Stimulated activated CD8-positive, alpha-beta memory T cell treated with anti-CD3 and anti-CD28 coated beads, Interleukin-15, amount 100 ng/mL, for 4 hours (primary cell): Measurements from ENCODE around the gene ZGPAT.

ENCODE experiments used
- DNase-seq, 2 donors: peaks; one replicate each; pipeline ENCODE4 v3.0.0-alpha.2; 2020; ENCODE audit warnings: low read depth in 2 of 2

Gene ZGPAT

DNA sequence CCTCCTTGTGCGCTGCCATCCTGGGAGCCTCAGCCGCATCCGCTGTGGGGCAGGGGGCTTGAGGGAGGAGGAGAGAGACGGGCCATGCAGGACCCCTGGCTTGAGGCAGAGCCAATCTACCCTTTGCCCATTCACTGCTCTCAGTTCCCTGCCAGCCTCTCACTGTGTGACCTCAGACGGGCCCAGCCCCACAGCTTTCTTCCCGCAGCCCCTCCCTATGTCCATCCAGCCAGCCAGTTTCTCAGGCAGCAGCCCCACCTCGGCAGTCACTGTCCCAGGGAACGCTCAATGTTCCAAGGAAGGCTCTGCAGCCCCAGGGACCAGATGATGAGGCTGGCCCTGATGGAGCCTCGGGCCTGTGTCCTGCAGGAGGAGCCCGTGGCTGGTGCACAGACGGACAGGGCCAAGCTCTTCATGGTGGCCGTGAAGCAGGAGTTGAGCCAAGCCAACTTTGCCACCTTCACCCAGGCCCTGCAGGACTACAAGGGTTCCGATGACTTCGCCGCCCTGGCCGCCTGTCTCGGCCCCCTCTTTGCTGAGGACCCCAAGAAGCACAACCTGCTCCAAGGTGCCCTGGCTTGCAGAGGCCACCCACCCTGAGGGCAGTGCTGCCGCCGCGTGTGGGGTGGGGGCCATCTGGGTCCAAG, 15.3 kb upstream of the ZGPAT start:
- DNase-seq, result no peak

DNA sequence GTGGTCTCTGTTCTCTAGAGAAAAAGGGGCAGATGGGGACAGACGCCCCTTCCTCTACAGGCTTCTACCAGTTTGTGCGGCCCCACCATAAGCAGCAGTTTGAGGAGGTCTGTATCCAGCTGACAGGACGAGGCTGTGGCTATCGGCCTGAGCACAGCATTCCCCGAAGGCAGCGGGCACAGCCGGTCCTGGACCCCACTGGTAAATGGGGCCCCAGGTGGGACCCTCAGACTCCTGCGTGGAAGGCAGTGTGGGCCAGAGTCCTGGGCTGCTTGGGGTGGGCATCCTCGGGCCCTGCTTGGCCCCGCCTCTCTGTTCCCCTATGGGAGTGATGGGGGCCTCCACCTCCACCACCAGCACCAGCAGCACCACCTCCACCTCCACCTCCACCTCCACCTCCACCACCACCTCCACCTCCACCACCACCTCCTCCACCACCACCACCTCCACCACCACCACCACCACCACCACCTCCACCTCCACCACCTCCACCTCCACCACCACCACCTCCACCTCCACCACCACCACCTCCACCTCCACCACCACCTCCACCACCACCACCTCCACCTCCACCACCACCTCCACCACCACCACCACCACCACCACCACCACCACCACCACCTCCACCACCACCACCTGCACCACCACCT, 14.6 kb upstream of the ZGPAT start:
- no peak for DNase-seq

DNA sequence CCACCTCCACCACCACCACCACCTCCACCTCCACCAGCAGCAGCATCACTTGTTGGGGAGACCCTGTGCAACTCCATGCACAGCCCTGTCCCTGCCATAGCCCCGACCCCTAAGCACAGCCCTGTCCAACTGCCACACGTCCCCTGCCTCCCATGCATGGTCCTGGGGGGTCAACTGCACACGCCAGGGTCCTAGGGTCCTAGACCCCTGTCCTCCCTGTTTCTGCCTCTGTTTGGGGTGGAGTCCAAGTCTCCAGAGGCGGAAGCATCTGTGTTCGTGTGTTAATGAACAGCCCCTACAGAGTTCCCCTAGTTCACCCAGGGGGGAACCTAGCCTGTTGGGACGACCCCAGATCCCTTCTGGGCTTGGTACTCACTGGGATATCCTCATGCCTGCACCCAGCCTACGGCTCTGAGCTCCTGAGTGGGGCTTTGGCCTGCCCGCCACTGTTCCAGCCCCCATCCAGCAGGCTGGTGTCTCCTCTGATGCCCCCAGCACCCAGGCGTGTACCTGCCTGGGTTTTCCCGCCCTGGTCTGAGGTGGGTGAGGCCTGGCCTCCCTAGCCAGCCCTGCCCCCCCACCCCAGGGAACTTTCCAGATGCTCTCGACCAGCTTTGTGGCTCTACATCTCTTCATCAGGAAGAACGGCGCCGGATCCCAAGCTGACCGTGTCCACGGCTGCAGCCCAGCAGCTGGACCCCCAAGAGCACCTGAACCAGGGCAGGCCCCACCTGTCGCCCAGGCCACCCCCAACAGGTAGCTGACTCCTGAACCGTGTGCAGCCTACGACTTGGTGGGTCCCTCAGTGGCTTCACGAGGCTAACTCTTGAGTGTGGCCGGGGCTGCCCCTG, 13.9 kb upstream of the ZGPAT start:
- DNase-seq, result no peak

DNA sequence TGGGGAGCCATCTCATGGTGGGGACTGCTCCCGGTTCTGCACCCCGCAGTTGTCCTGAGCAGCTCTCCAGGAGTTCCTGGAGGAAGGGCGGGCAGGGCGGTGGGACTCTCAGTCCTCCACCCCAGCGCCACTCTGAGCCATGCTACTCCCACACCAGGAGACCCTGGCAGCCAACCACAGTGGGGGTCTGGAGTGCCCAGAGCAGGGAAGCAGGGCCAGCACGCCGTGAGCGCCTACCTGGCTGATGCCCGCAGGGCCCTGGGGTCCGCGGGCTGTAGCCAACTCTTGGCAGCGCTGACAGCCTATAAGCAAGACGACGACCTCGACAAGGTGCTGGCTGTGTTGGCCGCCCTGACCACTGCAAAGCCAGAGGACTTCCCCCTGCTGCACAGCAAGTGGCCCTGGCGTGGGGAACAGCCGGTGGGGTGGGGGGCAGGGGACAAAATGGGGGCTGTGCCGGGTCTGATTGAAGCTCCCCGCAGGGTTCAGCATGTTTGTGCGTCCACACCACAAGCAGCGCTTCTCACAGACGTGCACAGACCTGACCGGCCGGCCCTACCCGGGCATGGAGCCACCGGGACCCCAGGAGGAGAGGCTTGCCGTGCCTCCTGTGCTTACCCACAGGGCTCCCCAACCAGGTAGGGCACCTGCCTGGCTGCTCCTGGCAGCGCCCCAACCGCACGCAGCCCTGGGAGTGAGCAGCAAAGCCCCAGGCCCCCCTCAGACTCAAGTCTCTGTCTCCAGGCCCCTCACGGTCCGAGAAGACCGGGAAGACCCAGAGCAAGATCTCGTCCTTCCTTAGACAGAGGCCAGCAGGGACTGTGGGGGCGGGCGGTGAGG, 13.0 kb upstream of the ZGPAT start:
- no peak for DNase-seq

DNA sequence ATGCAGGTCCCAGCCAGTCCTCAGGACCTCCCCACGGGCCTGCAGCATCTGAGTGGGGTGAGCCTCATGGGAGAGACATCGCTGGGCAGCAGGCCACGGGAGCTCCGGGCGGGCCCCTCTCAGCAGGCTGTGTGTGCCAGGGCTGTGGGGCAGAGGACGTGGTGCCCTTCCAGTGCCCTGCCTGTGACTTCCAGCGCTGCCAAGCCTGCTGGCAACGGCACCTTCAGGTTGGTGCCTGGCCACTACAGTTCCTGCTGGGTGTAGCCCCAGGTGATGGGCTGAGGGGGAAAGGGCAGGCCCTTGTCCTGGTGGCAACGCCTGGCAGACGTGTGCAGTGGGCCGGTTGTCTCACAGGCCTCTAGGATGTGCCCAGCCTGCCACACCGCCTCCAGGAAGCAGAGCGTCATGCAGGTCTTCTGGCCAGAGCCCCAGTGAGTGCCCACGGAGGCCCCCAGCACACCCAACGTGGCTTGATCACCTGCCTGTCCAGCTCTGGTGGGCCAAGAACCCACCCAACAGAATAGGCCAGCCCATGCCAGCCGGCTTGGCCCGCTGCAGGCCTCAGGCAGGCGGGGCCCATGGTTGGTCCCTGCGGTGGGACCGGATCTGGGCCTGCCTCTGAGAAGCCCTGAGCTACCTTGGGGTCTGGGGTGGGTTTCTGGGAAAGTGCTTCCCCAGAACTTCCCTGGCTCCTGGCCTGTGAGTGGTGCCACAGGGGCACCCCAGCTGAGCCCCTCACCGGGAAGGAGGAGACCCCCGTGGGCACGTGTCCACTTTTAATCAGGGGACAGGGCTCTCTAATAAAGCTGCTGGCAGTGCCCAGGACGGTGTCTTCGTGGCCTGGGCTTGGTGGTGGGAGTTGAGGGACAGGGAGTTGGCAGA, 12.2 kb upstream of the ZGPAT start:
- DNase-seq, result no peak

DNA sequence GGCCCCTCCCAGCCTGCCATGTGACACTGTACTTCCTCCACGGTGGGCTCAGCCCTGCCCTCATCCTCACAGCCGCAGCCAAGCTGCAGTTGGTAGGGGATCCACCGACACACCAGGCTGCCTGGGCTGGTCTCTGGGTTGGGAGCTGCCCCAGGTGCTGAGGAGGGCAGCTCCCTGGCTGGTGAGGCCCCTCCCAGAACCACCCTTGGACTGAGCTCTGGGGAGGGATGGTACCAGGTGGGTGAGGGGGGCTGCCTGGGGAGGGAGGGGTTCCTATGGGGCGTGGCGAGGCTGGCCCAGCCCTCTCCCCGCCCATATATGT, 11.6 kb upstream of the ZGPAT start:
- DNase-seq, result no peak

DNA sequence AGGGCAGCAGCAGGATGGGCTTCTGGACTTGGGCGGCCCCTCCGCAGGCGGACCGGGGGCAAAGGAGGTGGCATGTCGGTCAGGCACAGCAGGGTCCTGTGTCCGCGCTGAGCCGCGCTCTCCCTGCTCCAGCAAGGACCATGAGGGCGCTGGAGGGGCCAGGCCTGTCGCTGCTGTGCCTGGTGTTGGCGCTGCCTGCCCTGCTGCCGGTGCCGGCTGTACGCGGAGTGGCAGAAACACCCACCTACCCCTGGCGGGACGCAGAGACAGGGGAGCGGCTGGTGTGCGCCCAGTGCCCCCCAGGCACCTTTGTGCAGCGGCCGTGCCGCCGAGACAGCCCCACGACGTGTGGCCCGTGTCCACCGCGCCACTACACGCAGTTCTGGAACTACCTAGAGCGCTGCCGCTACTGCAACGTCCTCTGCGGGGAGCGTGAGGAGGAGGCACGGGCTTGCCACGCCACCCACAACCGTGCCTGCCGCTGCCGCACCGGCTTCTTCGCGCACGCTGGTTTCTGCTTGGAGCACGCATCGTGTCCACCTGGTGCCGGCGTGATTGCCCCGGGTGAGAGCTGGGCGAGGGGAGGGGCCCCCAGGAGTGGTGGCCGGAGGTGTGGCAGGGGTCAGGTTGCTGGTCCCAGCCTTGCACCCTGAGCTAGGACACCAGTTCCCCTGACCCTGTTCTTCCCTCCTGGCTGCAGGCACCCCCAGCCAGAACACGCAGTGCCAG, 11.0 kb upstream of the ZGPAT start, which contains the start of gene TNFRSF6B:
TSS of gene TNFRSF6B (plus strand) at position 25 of the 729 bp plus-strand sequence. CDS start at position 141, 116 bp downstream.
- DNase-seq, result no peak

DNA sequence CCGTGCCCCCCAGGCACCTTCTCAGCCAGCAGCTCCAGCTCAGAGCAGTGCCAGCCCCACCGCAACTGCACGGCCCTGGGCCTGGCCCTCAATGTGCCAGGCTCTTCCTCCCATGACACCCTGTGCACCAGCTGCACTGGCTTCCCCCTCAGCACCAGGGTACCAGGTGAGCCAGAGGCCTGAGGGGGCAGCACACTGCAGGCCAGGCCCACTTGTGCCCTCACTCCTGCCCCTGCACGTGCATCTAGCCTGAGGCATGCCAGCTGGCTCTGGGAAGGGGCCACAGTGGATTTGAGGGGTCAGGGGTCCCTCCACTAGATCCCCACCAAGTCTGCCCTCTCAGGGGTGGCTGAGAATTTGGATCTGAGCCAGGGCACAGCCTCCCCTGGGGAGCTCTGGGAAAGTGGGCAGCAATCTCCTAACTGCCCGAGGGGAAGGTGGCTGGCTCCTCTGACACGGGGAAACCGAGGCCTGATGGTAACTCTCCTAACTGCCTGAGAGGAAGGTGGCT, 10.4 kb upstream of the ZGPAT start:
- DNase-seq, result no peak

DNA sequence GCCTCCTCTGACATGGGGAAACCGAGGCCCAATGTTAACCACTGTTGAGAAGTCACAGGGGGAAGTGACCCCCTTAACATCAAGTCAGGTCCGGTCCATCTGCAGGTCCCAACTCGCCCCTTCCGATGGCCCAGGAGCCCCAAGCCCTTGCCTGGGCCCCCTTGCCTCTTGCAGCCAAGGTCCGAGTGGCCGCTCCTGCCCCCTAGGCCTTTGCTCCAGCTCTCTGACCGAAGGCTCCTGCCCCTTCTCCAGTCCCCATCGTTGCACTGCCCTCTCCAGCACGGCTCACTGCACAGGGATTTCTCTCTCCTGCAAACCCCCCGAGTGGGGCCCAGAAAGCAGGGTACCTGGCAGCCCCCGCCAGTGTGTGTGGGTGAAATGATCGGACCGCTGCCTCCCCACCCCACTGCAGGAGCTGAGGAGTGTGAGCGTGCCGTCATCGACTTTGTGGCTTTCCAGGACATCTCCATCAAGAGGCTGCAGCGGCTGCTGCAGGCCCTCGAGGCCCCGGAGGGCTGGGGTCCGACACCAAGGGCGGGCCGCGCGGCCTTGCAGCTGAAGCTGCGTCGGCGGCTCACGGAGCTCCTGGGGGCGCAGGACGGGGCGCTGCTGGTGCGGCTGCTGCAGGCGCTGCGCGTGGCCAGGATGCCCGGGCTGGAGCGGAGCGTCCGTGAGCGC, 9.8 kb upstream of the ZGPAT start:
- DNase-seq, result no peak

DNA sequence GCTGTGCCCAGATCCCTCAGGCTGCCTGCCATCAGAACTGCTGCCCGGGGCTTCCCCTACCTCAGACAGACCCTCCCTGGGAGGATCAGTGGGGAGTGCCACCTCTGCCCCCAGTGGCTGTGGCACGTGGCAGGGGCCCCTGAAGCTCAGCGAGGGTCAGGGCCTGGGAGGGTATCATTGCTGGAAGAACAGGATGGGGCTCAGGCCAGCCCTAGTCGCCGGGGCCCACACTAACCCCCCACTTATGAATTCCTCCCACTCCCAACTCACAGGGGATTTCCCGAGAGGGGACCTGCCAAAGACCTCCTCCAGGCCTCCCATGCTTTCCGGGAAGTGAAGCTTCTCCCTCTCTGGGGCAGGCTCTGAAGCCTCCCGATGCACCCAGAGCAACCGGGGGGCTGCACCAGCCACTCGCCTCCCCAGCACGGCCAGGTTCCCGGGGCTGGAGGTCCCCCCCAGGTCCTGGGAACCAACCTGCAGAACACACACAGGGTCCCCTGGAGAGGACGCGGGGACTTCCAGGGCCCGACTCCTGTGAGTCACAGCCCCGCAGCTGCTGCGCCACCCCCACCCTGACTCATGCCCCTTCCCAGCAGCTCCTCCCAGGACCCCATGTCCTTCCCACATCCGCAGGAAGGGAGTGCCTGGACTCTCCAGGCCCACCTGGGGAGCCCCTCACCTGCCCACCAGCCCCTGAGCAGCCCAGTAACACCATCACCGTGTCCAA, 8.9 kb upstream of the ZGPAT start:
- no peak for DNase-seq

DNA sequence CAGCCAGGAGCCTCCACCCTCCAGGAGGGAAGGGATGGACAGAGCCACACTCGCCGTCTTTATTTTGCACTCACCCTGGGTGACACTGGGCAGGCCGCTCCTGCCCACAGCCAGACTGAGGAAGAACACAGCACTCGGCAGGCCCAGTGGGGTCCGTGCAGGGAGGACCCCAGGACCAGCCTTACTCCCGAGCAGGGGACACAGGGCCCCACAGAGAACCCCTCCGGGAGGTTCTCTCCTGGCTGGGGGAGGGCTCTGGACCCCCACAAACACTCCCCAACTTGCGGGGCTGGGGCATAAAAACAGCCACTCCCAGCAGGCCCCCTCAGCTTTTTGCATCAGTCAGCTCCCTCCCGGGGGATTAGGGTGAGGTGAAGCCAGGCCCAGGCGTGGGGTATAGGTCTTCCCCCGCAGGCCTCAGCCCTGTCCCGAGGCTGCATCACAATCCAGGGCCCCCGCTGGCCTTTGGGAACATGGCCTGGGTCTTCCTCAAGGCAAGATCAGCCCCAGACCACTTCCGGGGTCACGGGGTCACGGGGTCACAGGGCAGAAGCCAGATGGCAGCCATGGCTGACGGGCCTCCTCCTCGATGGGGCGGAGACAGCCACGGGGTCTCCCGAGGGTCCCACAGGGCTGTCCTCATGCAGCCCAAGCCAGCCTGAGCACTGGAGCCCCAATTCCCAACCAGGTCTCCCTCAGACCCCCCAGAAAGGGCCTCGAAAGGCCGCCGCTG, 8.2 kb upstream of the ZGPAT start:
- DNase-seq, result no peak

DNA sequence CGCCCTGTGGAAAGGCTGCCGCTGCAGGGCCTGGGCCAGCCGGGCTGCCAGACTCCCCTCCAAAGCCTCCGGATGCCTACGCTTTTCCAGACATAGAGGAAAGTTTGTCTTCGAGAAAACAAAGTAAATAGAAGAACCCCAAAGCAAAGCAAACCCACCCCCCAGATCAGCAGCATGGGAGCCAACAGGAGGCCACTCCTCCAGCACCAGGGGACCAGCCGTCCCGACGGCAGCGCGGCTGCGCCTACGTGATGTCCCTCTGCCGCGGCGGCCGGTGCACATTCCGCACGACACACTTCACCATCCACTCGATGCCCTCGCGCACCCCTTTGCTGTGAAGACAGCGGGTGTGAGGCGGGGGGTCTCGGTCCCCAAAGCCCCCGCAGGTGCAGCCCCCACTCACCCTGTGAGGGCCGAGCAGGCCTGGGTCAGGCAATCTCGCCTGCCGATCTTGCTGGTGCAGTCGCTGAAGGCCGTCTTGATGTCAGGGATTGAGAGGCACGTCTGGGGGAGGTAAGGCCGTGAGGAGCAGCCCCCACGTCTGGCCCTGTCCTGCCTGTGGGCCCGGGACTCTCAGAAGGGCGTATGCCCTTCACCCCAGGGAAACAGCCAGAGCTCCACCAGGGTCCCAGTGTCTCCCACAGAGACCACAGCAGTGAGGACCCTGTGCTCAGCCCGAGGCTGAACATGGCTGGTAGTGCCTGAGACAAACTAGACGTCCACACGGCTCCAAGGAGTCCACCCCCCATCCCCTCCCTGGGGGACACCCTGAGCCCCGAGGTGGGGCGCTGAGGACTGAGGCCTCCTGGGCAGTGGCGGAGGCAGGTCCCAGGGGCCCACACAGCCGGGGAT, 7.4 kb upstream of the ZGPAT start:
- DNase-seq, result no peak

DNA sequence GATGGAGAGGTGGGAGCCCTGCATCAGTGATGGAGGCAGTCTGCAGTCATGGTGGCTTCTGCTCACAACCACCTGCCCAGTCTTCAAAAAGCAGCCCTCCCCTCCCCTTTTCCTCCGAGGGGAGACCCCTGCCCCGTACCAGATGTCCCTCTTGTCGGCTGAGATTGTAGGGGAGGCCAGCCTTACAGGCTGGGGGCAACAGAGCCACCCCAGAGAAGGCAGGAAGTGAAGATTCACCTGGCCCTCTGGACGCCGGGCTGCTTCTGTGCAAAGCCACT, 6.8 kb upstream of the ZGPAT start:
- DNase-seq, result no peak

DNA sequence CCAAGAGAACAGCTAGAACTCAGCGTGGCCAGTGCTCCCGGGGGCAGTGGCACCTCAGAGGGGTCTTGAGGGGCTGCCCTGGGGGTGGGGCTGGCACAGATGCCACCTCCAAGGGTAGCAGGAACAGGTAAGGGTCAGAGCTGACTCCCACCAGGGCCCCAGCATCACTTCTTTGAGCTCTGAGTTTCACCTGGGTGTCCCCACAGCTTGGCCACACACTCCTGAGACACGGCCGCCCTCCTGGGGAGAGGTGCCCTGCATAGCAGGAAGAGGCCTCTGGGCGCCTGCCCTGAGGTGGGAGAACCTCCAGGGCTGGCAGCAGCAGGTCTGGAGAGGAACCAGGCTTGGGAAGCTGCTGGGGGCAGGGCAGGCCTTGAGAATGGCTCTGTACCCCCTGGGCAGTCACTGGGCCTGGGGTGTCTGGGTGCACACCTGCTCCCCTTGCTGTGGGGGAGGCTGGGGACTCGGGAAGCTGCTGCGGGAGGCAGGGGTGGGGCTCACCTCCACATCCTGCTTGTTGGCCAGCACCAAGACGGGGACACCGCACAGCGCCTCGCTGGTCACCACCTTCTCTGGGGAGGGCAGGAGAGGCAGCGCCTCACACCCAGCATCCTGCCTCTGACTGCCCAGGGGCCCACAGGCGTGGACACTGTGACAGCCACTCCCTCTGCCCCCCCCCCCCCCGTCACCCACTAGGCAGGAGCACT, 6.4 kb upstream of the ZGPAT start:
- no peak for DNase-seq

DNA sequence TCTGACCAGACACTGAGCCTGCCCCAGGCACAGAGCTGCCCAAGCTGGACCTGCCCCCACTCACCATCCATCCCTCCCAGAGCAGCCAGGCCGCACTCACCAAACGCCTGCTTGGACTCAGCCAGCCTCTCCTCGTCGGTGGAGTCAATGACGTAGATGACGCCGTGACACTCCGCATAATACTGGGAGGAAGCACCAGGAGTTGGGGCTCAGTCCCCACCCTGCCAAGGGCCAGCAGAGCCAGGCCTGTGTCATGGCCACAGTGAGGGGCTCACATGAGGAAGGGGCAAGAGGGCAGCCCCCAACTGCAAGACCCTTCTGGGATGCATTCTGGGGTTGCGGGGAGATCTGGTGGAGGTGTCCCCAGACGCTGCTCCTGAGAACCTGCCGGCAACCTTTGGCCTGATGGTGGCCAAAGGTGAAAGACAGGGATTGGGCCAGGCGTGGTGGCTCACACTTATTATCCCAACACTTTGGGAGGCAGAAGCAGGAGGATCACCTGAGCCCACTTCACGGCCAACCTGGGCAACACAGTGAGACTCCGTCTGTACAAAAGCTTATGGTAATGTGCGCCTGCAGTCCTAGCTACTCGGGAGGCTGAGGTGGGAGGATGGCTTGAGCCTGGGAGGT, 5.7 kb upstream of the ZGPAT start:
- no peak for DNase-seq

DNA sequence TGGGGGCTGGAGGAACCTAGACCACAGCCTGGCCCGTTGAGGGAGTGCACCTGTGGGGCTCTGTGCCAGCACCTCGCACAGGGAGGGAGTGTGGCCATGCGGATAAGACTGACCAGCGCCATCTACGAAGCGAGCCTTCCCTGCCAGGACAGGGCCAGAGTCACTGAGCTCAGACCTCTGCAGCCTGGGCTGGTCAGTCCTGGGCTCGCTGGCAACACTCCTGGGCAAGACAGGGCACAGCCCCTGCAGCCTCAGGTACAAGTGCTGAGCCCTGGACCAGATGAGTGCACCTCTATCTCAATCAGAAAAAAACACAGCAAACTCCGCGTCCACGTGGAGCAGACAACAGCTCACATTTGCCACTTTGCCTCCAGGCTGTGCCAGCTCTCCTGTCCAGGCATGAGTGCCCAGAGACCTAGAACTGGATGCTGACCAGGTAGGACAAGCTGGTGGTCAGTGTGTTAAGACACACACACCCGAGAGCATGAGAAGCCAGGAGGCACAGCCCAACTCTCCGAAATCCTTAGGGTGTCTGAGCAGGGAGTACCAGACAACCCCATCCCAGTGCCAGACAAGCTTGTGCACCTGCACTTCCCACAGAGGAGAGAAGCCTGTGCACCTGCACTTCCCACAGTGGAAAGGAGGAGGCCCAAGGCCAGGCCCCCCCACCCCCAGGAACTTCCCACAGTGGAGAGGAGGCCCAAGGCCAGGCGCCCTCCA, 4.9 kb upstream of the ZGPAT start:
- no peak for DNase-seq
